SJSA1 (cell line): Measurements from ENCODE around the gene B3GNT7. TPM values are rescaled to one million over a fixed set of nuclear protein-coding genes. Genes with fewer than 3 reads are reported as not detected.
"Not testable (repeated sequence)": the region's sequence is repeated elsewhere in the genome, so short reads cannot be mapped to it uniquely, and the experiment has no call there.

Source experiments
- DNase-seq, 2 experiments: peaks; one replicate each; pipeline ENCODE4 v3.0.0-alpha.2; 2015 to 2020; ENCODE audit warnings: low spot score in 2 of 2, low read depth in 1 of 2
- H3K27ac ChIP-seq: fragments of 250-450 bp; sonication (Bioruptor Pico); 2 replicates; pipeline ENCODE4 v1.5.1; 2020; ENCODE audit warnings: mild to moderate bottlenecking, moderate library complexity
- H3K27me3 ChIP-seq: fragments of 250-450 bp; sonication (Bioruptor Pico); replicated peaks from 2 replicates; pipeline ENCODE4 v1.5.1; 2020; ENCODE audit warnings: mild to moderate bottlenecking, moderate library complexity
- H3K36me3 ChIP-seq: fragments of 250-450 bp; sonication (Bioruptor Pico); 2 replicates; pipeline ENCODE4 v1.5.1; 2020; ENCODE audit warnings: mild to moderate bottlenecking
- H3K4me1 ChIP-seq: fragments of 250-450 bp; sonication (Bioruptor Pico); replicated peaks from 2 replicates; pipeline ENCODE4 v1.6.1; 2021; ENCODE audit warnings: mild to moderate bottlenecking
- H3K4me3 ChIP-seq: fragments of 250-450 bp; sonication (Bioruptor Pico); 2 replicates; pipeline ENCODE4 v1.5.1; 2020; ENCODE audit warnings: mild to moderate bottlenecking
- H3K9me3 ChIP-seq: fragments of 250-450 bp; sonication (Bioruptor Pico); replicated peaks from 2 replicates; pipeline ENCODE4 v1.5.1; 2020; ENCODE audit warnings: mild to moderate bottlenecking
- total RNA-seq: library from RNA; depleted of rRNA; stranded (reverse); fragments of >200 nt; shearing (Covaris generic); gene quantifications from 2 replicates; pipeline ENCODE4 v1.2.3, GENCODE V29; 2014; rRNA removed

The B3GNT7 gene
- total RNA-seq, 1 experiment from 2014 or later = not detected

DNA sequence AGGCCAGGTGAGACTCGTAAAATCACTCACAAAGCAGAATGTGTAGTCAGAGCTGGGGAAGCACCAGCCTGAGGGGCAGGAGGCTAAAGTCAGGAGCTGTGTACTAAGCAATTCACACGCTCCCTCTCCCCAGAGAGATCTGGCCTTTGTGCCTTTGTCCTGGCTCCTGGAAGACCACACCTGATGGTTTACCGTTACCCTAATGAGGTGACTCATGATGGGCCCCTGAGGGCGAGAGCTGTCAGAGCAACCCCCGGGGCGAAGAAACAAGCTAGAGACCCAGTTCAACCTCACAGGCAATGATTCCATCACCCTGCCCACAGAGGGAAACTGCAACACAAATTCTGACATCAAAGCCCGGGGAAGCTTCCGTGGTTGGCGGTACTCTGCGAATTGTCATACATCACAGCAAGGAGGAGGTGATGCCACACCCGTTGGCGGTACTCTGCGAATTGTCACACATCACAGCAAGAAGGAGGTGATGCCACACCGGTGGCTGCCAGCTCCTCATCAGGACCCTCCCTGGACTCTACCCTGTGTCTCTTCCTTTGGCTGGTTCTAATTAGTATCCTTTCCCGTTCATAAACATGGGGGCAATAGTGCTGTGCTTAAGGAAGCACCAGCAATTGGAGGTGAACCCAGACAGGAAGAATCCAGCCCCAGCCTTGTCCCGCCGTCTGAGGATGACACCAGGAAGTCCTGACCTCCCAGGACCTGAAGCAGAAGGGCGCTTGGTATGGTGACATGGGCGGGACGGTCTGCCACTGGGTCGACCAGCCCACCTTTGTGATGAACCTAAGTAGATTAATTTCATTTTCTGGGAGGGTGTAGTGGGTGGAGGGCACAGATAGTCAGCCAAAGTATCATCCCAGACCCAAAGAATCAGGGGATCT lies 30.5 kb downstream of the B3GNT7 start:
- Histone ChIP-seq H3K9me3 (0 out of 2 replicates have a peak, but pooled peaks cover 2% of the 10 kb centered on the region), H3K4me3 (no peak overlapping the region), H3K36me3 (no peaks in the 10 kb centered on the region), H3K4me1 (peaks cover 21% of the 10 kb centered on the region), H3K27ac (no peak overlapping the region), H3K27me3 (no peaks in the 10 kb centered on the region)
- peak; percentile 56 to 63 for DNase-seq

- Histone ChIP-seq H3K4me1 (peaks cover 15% of the 10 kb centered on the region), H3K27ac (no peak overlapping the region), H3K36me3 (no peaks in the 10 kb centered on the region), H3K27me3 (no peaks in the 10 kb centered on the region), H3K4me3 (no peak overlapping the region), H3K9me3 (peaks cover 2% of the 10 kb centered on the region; the same call in 1 of the 2 replicates)
- no peak for DNase-seq
Measured at GRCh38 chr2:231427116-231427515, 31.6 kb downstream of the B3GNT7 start.

- Histone ChIP-seq H3K4me1 (peaks cover 15% of the 10 kb centered on the region), H3K27ac (no peak overlapping the region), H3K4me3 (no peak overlapping the region), H3K9me3 (peaks cover 5% of the 10 kb centered on the region; the same call in 1 of the 2 replicates), H3K27me3 (no peaks in the 10 kb centered on the region), H3K36me3 (no peaks in the 10 kb centered on the region)
- DNase-seq = no peak
Measured at GRCh38 chr2:231429152-231429551, 33.6 kb downstream of the B3GNT7 start.

GRCh38 chr2:231429901-231430300 lies 34.4 kb downstream of the B3GNT7 start:
- no peak for DNase-seq
- peaks cover 5% of the 10 kb centered on the region; the same call in 1 of the 2 replicates for H3K9me3 ChIP-seq
- H3K4me1 ChIP-seq = peaks cover 15% of the 10 kb centered on the region
- H3K27me3 ChIP-seq = no peaks in the 10 kb centered on the region
- no peaks in the 10 kb centered on the region for H3K36me3 ChIP-seq
- H3K27ac ChIP-seq = no peak overlapping the region
- H3K4me3 ChIP-seq = no peak overlapping the region

GRCh38 chr2:231430437-231430836 lies 34.9 kb downstream of the B3GNT7 start:
- not testable (repeated sequence) for H3K27ac ChIP-seq, H3K9me3 ChIP-seq, H3K27me3 ChIP-seq, DNase-seq, H3K36me3 ChIP-seq, H3K4me3 ChIP-seq
- H3K4me1 ChIP-seq = peaks cover 10% of the 10 kb centered on the region

DNA sequence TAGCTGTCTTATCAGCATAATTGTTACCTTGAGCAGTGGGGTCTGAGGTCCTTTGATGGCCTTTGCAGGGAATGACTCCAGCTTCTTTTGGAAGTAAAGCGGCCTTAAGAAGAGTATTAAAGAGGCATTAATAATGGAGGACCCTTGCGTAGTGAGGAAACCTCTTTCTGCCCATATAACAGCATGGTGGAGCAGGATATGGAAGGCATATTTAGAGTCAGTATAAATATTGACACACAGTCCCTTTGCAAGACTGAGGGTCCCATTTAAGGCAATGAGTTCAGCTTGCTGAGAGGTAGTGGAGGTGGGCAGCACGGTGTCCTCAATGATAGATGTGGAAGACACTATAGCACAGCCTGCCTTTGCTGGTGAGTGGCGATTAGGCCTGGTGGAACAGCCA lies 36.1 kb downstream of the B3GNT7 start:
- Histone ChIP-seq H3K9me3 (peaks cover 5% of the 10 kb centered on the region; the same call in 1 of the 2 replicates), H3K27ac (no peak overlapping the region), H3K4me1 (no peaks in the 10 kb centered on the region), H3K36me3 (no peaks in the 10 kb centered on the region), H3K4me3 (no peak overlapping the region), H3K27me3 (no peaks in the 10 kb centered on the region)
- DNase-seq = no peak

- Histone ChIP-seq H3K4me1 (no peaks in the 10 kb centered on the region), H3K27ac (no peak overlapping the region), H3K9me3 (peaks cover 5% of the 10 kb centered on the region; the same call in 1 of the 2 replicates), H3K27me3 (no peaks in the 10 kb centered on the region), H3K4me3 (no peak overlapping the region), H3K36me3 (no peaks in the 10 kb centered on the region)
- no peak for DNase-seq
Measured at GRCh38 chr2:231433990-231434389, 38.5 kb downstream of the B3GNT7 start.

DNA sequence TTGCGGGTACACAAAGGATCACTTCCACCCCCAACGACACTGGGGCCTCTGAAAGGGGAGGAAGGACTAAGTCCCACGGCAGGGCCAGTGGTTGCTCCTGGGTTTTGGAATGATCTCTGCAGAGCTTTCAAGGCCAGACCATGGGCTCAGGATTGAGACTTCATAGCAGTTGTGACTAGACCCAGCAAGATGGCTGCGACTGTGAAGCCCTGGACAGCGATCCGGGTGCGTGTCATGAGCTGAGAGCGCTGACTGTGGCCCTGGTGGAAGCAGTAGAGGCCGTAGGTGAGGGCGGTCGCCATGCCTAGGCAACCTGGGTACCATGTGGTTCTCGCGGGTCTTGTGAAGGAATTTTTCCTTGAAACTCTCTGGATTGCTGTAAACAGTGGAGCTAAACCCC lies 41.4 kb downstream of the B3GNT7 start:
- no peak for DNase-seq
- no peak overlapping the region for H3K27ac ChIP-seq
- H3K4me1 ChIP-seq = no peaks in the 10 kb centered on the region
- no peaks in the 10 kb centered on the region for H3K36me3 ChIP-seq
- no peak overlapping the region for H3K4me3 ChIP-seq
- H3K27me3 ChIP-seq = no peaks in the 10 kb centered on the region
- peaks cover 3% of the 10 kb centered on the region; the same call in 1 of the 2 replicates for H3K9me3 ChIP-seq

DNA sequence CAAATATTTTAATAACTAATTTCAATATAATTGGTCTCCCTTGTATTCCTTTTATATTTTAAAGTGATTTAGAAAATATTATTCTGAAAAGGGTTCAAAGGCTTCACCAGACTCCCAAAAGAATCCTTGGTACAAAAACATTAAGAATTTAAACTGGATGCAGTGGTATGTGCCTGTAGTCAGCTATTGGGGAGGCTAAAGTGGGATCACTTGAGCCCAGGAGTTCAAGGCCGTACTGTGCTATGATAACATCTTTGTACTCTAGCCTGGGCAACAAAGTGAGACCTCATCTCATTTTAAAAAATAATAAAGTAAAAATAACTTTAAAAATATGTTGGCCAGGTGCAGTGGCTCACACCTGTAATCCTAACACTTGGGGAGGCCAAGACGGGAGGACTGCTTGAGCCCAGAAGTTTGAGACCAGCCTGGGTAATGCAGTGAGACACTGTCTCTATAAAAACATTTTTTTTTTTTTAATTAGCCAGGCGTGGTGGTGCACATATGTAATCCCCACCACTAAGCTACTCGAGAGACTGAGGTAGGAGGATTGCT lies 54.1 kb downstream of the B3GNT7 start:
- Histone ChIP-seq H3K9me3 (no peaks in the 10 kb centered on the region), H3K4me1 (no peaks in the 10 kb centered on the region), H3K4me3 (no peak overlapping the region), H3K27me3 (no peaks in the 10 kb centered on the region), H3K36me3 (peaks cover 32% of the 10 kb centered on the region), H3K27ac (no peak overlapping the region)
- no peak for DNase-seq

GRCh38 chr2:231450548-231450989 lies 55.1 kb downstream of the B3GNT7 start:
- Histone ChIP-seq H3K27ac (no peak overlapping the region), H3K36me3 (peaks cover 42% of the 10 kb centered on the region), H3K27me3 (no peaks in the 10 kb centered on the region), H3K4me1 (no peaks in the 10 kb centered on the region), H3K4me3 (no peak overlapping the region), H3K9me3 (no peaks in the 10 kb centered on the region)
- DNase-seq = no peak

Other genes starting within 250 kb of the B3GNT7 start
- gene ARMC9, start 197.1 kb upstream of the B3GNT7 start, total RNA-seq = 15.2 and 19.1 TPM in 2 replicates
- 257 and 292 TPM in 2 replicates for gene NCL, start 68.8 kb downstream of the B3GNT7 start, total RNA-seq
- 0.21 and 1.0 TPM in 2 replicates for gene NMUR1, start 134.7 kb downstream of the B3GNT7 start, total RNA-seq
- gene TEX44, start 197.2 kb downstream of the B3GNT7 start, total RNA-seq = not detected in 2 replicates